Fibroblast of skin of left biceps (primary cell): ENCODE measurements around the gene RAG2.

Experiments used
- DNase-seq, 2 experiments: peaks; one replicate each; pipeline ENCODE4 v3.0.0-alpha.2; 2013; ENCODE audit warnings: low read depth in 2 of 2

RAG2 gene

DNA sequence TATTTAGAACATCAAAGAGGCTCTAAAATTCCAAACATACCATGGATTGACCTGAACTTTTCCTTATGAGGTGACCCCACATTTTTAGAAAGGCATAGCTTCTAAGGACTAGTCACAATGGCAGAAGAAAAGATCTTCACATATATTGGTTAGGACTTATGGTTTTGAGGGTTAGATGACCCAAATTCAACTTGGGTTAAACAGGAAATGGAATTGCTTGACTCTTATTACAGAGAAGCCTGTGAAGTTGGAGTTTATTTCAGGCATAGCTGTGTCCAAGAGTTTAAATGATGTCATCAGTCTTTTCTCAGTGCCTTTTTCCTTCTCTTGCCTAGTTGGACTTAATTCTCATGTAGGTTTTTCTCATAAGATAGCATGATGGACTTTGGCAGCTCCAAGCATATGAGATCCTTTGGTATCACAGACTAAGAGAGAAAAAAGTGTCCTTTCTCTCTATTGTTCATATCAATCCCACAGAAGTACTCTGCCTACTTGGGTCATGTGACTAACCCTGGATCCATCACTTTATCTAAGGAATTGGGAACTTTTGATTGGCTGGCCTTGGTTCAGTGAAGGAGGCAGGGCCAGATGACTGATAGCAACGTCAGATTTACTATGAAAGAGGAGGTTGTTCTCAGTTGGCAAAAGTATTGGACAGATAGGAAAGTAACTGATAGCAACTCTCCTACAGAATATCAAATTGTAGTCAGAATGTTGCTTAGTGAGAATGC, 47.5 kb downstream of the RAG2 start:
- no peak for DNase-seq
